CD4-positive, alpha-beta memory T cell (primary cell): ENCODE measurements around the gene MTHFD2L. TPM values are rescaled to one million over a fixed set of nuclear protein-coding genes. Genes with fewer than 3 reads are reported as not detected.

Experiments used
- CTCF ChIA-PET: fragments of 350-600 bp; sonication (Branson Sonifier 250); formaldehyde crosslinking; loops from one replicate; lab custom pipeline; 2021; ENCODE audit warnings: inconsistent platforms; ENCODE audit not compliant: partially characterized antibody; lab: Charles Lee
- POLR2A ChIA-PET: fragments of 350-600 bp; sonication (Branson Sonifier 250); formaldehyde crosslinking; loops from one replicate; lab custom pipeline; 2021; ENCODE audit not compliant: partially characterized antibody; lab: Charles Lee
- DNase-seq, 5 donors: peaks; one replicate each; pipeline versions ENCODE4 v3.0.0 to v3.0.0-alpha.2; 2020 to 2022; ENCODE audit warnings: mixed read lengths in 1 of 5
- H3K27ac ChIP-seq: one replicate; pipeline ENCODE4 v1.7.0; 2013; ENCODE audit warnings: low read depth, low read length
- H3K27me3 ChIP-seq: 2 replicates; pipeline ENCODE4 v1.7.0; 2013; ENCODE audit warnings: mild to moderate bottlenecking, low read length, moderate library complexity; ENCODE audit not compliant: insufficient read depth
- H3K36me3 ChIP-seq: 2 replicates; pipeline ENCODE4 v1.7.0; 2013; ENCODE audit warnings: mild to moderate bottlenecking, low read length, moderate library complexity; ENCODE audit not compliant: insufficient read depth
- H3K4me1 ChIP-seq: 2 replicates; pipeline ENCODE4 v1.7.0; 2013; ENCODE audit warnings: mild to moderate bottlenecking, low read length, moderate library complexity; ENCODE audit not compliant: insufficient read depth
- H3K4me3 ChIP-seq, 2 donors: one replicate each; pipeline ENCODE4 v1.7.0; 2013; ENCODE audit warnings: low read length in 2 of 2, mild to moderate bottlenecking in 1 of 2
- H3K9me3 ChIP-seq, 2 donors: one replicate each; pipeline ENCODE4 v1.7.0; 2013; ENCODE audit warnings: low read length in 2 of 2, control low read depth in 1 of 2; ENCODE audit not compliant: control insufficient read depth in 1 of 2
- H3K27ac Mint-ChIP-seq, 7 donors: one replicate each; pipeline ENCODE4 v1.8.0; 2020 to 2021; ENCODE audit warnings: mixed read lengths in 7 of 7, mild to moderate bottlenecking in 6 of 7, inconsistent platforms in 3 of 7, moderate library complexity in 3 of 7
- H3K27me3 Mint-ChIP-seq, 2 donors: one replicate each; pipeline ENCODE4 v1.8.0; 2020 to 2021; ENCODE audit warnings: mixed read lengths in 2 of 2
- H3K36me3 Mint-ChIP-seq, 2 donors: one replicate each; pipeline ENCODE4 v1.8.0; 2020 to 2021; ENCODE audit warnings: mixed read lengths in 2 of 2, inconsistent platforms in 1 of 2, mild to moderate bottlenecking in 1 of 2
- H3K4me1 Mint-ChIP-seq, 4 donors: one replicate each; pipeline ENCODE4 v1.8.0; 2020 to 2021; ENCODE audit warnings: mixed read lengths in 4 of 4, mild to moderate bottlenecking in 1 of 4
- H3K4me3 Mint-ChIP-seq, 8 donors: one replicate each; pipeline ENCODE4 v1.8.0; 2020 to 2021; ENCODE audit warnings: mixed read lengths in 8 of 8, mild to moderate bottlenecking in 7 of 8, moderate library complexity in 6 of 8, inconsistent platforms in 3 of 8
- H3K9me3 Mint-ChIP-seq, 8 donors: one replicate each; pipeline ENCODE4 v1.8.0; 2020 to 2021; ENCODE audit warnings: mixed read lengths in 8 of 8, mild to moderate bottlenecking in 5 of 8, inconsistent platforms in 3 of 8, moderate library complexity in 1 of 8
- intact Hi-C: fragments of 100-400 bp; cut with micrococcal nuclease; formaldehyde crosslinking; loops from one replicate; pipeline ENCODE4 v1.15.1; 2023
- polyA plus RNA-seq, 2 donors: library from polyadenylated mRNA; unstranded; fragments of 300-500 nt; fragmentation: Illumina TruSeq; gene quantifications; one replicate each; pipeline ENCODE4 v1.2.3, GENCODE V29; 2021
- total RNA-seq, 2 experiments: library from RNA; stranded (reverse); gene quantifications; one replicate each; pipeline ENCODE4 v1.2.3, GENCODE V29; 2021

Gene MTHFD2L
- total and polyA plus RNA-seq, 4 experiments from 2014 or later = 3.6 to 7.6 (median 6.0) TPM

DNA sequence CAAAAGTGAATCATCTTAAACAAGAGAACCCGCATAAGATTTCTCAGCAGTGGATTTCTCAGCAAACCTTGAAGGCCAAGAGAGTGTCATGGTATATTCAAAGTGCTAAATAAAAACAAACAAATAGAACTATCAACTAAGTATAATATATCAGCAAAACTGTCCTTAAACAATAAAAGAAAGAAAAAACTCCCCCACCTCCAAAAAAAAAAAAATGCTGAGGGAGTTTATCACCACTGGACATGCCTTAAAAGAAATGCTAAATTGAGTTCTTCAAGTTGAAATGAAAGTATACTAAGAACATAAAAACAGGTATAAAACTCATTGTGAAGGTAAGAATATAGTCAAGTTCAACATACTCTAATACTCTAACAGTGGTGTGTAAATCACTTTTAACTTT is 96.5 kb downstream of the MTHFD2L start:
- H3K4me3 ChIP-seq = no peak overlapping the region
- ChIA-PET POLR2A (no interaction called here), CTCF (no interaction called here)
- no peaks in the 10 kb centered on the region for H3K4me1 Mint-ChIP-seq
- no peak overlapping the region for H3K27ac Mint-ChIP-seq
- no peak overlapping the region for H3K4me3 Mint-ChIP-seq
- H3K9me3 Mint-ChIP-seq = peaks cover 0 to 33% (median 26%) of the 10 kb centered on the region in 8 donors
- intact Hi-C loops = no loop called here
- H3K36me3 Mint-ChIP-seq = peaks cover 6 to 31% of the 10 kb centered on the region in 2 donors
- H3K27me3 Mint-ChIP-seq = no peaks in the 10 kb centered on the region
- H3K36me3 ChIP-seq = no peaks in the 10 kb centered on the region
- H3K4me1 ChIP-seq = no peaks in the 10 kb centered on the region
- H3K27ac ChIP-seq = no peak overlapping the region
- DNase-seq = no peak
- no peaks in the 10 kb centered on the region for H3K27me3 ChIP-seq
- peaks cover 0 to 6% of the 10 kb centered on the region in 2 donors for H3K9me3 ChIP-seq

GRCh38 chr4:74255096-74255495 is 97.2 kb downstream of the MTHFD2L start:
- no peak overlapping the region for H3K4me3 ChIP-seq
- ChIA-PET POLR2A (no interaction called here), CTCF (no interaction called here)
- H3K36me3 Mint-ChIP-seq = peaks cover 6 to 31% of the 10 kb centered on the region in 2 donors
- no peak overlapping the region for H3K4me3 Mint-ChIP-seq
- intact Hi-C loops = no loop called here
- no peaks in the 10 kb centered on the region for H3K27me3 Mint-ChIP-seq
- no peaks in the 10 kb centered on the region for H3K4me1 ChIP-seq
- no peaks in the 10 kb centered on the region for H3K36me3 ChIP-seq
- H3K27ac ChIP-seq = no peak overlapping the region
- no peaks in the 10 kb centered on the region for H3K4me1 Mint-ChIP-seq
- peaks cover 0 to 31% (median 23%) of the 10 kb centered on the region in 8 donors for H3K9me3 Mint-ChIP-seq
- peaks cover 0 to 6% of the 10 kb centered on the region in 2 donors for H3K9me3 ChIP-seq
- no peaks in the 10 kb centered on the region for H3K27me3 ChIP-seq
- no peak for DNase-seq
- no peak overlapping the region for H3K27ac Mint-ChIP-seq

GRCh38 chr4:74258963-74259362 is 101.0 kb downstream of the MTHFD2L start:
- DNase-seq = no peak
- no peaks in the 10 kb centered on the region for H3K9me3 ChIP-seq
- H3K27me3 ChIP-seq = no peaks in the 10 kb centered on the region
- intact Hi-C loops = no loop called here
- ChIA-PET CTCF (no interaction called here), POLR2A (no interaction called here)
- peaks cover 0 to under 1% of the 10 kb centered on the region in 2 donors for H3K36me3 Mint-ChIP-seq
- H3K4me3 Mint-ChIP-seq = no peak overlapping the region
- H3K4me1 Mint-ChIP-seq = no peaks in the 10 kb centered on the region
- no peaks in the 10 kb centered on the region for H3K27me3 Mint-ChIP-seq
- H3K4me1 ChIP-seq = no peaks in the 10 kb centered on the region
- H3K36me3 ChIP-seq = no peaks in the 10 kb centered on the region
- H3K4me3 ChIP-seq = no peak overlapping the region
- H3K9me3 Mint-ChIP-seq = peaks cover 0 to 5% (median under 1%) of the 10 kb centered on the region in 8 donors
- H3K27ac ChIP-seq = no peak overlapping the region
- H3K27ac Mint-ChIP-seq = no peak overlapping the region

DNA sequence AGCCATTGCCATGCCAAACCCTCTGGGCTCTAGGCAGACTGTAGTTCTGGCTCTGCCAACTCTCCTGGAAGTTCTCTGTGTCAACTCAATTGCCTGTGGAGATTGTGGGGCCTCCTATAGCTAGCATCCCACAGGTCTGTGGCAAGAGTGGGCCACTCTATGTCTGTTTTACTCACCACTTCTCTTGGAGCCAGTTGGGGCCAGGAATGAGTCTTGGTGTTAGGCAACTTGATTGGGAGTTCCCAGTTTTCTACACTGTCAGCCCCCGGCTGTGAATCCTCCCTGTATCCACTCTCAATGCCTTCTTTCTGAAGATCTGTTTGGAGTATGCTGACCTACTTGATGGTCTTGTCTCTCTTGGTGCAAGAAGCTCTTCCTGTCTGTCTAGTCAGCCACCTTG is 102.1 kb downstream of the MTHFD2L start:
- Mint-ChIP-seq H3K4me1 (no peaks in the 10 kb centered on the region), H3K4me3 (no peak overlapping the region), H3K36me3 (no peaks in the 10 kb centered on the region), H3K27me3 (no peaks in the 10 kb centered on the region), H3K9me3 (peaks cover 0 to 5% (median 0%) of the 10 kb centered on the region in 8 donors), H3K27ac (no peak overlapping the region)
- DNase-seq = no peak
- no peaks in the 10 kb centered on the region for H3K9me3 ChIP-seq
- H3K27me3 ChIP-seq = no peaks in the 10 kb centered on the region
- no peak overlapping the region for H3K4me3 ChIP-seq
- CTCF ChIA-PET = no interaction called here
- H3K27ac ChIP-seq = no peak overlapping the region
- H3K4me1 ChIP-seq = no peaks in the 10 kb centered on the region
- POLR2A ChIA-PET = no interaction called here
- no peaks in the 10 kb centered on the region for H3K36me3 ChIP-seq
- intact Hi-C loops = no loop called here

DNA sequence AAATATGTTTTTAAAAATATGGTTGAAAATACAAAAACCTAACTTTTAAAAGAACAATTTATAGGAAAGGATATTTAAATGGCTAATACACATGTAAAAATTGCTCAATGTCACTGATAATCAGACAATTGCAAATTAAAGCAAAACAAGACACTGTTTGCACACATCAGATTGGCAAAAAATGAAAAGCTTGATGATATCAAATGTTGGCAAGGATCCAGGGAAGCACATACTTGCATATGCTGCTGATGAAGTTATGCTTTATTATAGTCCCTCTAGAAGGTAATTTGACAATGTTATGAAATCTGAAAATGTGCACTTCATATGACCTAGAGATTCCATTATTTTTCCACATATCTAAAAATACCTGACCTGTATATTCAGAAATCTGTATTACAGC is 104.6 kb downstream of the MTHFD2L start:
- no peaks in the 10 kb centered on the region for H3K27me3 ChIP-seq
- H3K36me3 Mint-ChIP-seq = no peaks in the 10 kb centered on the region
- no peaks in the 10 kb centered on the region for H3K36me3 ChIP-seq
- H3K27ac Mint-ChIP-seq = no peak overlapping the region
- intact Hi-C loops = no loop called here
- H3K4me3 Mint-ChIP-seq = no peak overlapping the region
- peaks cover 0 to 1% (median 0%) of the 10 kb centered on the region in 8 donors for H3K9me3 Mint-ChIP-seq
- H3K4me1 Mint-ChIP-seq = no peaks in the 10 kb centered on the region
- POLR2A ChIA-PET = no interaction called here
- no peaks in the 10 kb centered on the region for H3K4me1 ChIP-seq
- CTCF ChIA-PET = interaction anchor here (1.1 kb wide), 1 partner anchor 34 kb away, joined by 3 read pairs; no protein-coding TSS in a partner anchor
- H3K9me3 ChIP-seq = no peaks in the 10 kb centered on the region
- no peaks in the 10 kb centered on the region for H3K27me3 Mint-ChIP-seq
- DNase-seq = no peak
- H3K27ac ChIP-seq = no peak overlapping the region
- no peak overlapping the region for H3K4me3 ChIP-seq

DNA sequence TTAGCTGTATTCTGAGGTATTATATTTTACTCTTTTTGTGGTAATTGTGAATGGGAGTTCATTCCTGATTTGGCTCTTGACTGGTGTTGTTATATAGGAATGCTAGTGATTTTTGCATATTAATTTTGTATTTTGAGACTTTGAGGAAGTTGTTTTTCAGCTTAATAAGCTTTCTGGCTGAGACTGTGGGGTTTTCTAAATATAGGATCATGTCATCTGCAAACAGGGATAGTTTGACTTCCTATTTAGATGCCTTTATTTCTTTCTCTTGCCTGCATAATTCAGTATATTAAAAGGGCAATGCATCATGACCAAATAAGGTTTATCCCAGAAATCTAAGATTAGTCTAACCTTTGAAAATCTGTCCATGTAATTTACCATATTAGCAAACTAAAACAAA is 105.6 kb downstream of the MTHFD2L start:
- no peak for DNase-seq
- Histone ChIP-seq H3K27ac (no peak overlapping the region), H3K4me1 (no peaks in the 10 kb centered on the region), H3K27me3 (no peaks in the 10 kb centered on the region), H3K9me3 (no peaks in the 10 kb centered on the region), H3K36me3 (no peaks in the 10 kb centered on the region), H3K4me3 (no peak overlapping the region)
- ChIA-PET POLR2A (no interaction called here), CTCF (interaction anchor here (1.1 kb wide), 1 partner anchor 35 kb away, joined by 3 read pairs; no protein-coding TSS in a partner anchor)
- H3K36me3 Mint-ChIP-seq = no peaks in the 10 kb centered on the region
- no peaks in the 10 kb centered on the region for H3K4me1 Mint-ChIP-seq
- intact Hi-C loops = no loop called here
- H3K4me3 Mint-ChIP-seq = no peak overlapping the region
- H3K27me3 Mint-ChIP-seq = no peaks in the 10 kb centered on the region
- peaks cover 0 to 1% (median 0%) of the 10 kb centered on the region in 8 donors for H3K9me3 Mint-ChIP-seq
- no peak overlapping the region for H3K27ac Mint-ChIP-seq

DNA sequence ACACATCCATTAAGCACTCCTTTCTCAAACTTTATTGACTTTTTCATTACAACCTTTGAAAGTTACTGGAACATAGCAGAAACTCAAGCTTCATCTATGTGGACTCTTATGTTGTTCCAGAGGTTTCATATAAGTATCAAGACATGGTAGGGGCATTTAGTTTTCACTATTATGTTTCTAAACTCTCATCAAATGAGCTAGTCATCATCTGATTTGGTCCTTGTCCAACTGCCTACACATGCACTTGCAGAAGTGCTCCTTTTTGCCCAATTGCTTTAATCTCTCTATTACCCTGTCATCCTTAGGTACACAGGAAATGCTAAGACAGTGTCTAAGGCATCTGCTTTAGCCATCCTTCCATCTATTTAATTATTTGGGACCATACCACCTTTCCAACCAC is 108.2 kb downstream of the MTHFD2L start:
- H3K9me3 Mint-ChIP-seq = no peaks in the 10 kb centered on the region
- no peaks in the 10 kb centered on the region for H3K36me3 Mint-ChIP-seq
- DNase-seq = no peak
- intact Hi-C loops = no loop called here
- H3K4me3 Mint-ChIP-seq = no peak overlapping the region
- no peaks in the 10 kb centered on the region for H3K4me1 ChIP-seq
- no peaks in the 10 kb centered on the region for H3K27me3 ChIP-seq
- POLR2A ChIA-PET = no interaction called here
- H3K4me3 ChIP-seq = no peak overlapping the region
- CTCF ChIA-PET = no interaction called here
- H3K27me3 Mint-ChIP-seq = no peaks in the 10 kb centered on the region
- H3K4me1 Mint-ChIP-seq = no peaks in the 10 kb centered on the region
- H3K27ac ChIP-seq = no peak overlapping the region
- H3K36me3 ChIP-seq = no peaks in the 10 kb centered on the region
- H3K9me3 ChIP-seq = no peaks in the 10 kb centered on the region
- no peak overlapping the region for H3K27ac Mint-ChIP-seq
